ENCODE data around the gene POLR2L.
A peak's percentile ranks its signal among the peaks of the same experiment; 100 is the strongest.

POLR2L gene

DNA sequence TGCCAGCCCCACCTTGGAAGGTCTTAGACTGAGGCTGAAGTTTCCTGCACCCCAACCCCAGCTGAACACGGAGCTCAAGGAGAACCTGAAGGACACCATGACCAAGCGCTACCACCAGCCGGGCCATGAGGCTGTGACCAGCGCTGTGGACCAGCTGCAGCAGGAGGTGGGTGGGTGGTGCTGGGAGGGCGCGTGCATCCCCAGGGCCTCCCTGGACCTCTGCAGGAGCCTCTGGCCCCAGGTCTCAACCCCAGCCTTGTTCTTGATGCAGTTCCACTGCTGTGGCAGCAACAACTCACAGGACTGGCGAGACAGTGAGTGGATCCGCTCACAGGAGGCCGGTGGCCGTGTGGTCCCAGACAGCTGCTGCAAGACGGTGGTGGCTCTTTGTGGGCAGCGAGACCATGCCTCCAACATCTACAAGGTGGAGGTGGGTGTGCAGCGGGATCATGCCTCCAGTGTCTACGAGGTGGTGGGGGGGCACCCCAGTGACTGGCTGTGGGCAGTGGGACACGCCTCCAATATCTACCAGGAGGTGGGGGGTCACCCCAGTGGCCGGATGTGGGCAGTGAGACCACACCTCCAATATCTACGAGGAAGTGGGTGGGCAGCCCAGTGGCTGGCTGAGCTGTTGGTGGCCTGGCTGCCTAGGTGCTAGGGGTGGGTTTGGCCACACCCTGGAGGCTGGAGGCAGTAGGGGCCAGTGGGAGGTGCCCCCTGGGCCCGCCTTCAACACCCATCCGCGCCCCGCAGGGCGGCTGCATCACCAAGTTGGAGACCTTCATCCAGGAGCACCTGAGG lies 4.9 kb downstream of the POLR2L start:
- DNase-seq, result no peak

GRCh38 chr11:836700-837099 lies 5.6 kb downstream of the POLR2L start:
- no peak for DNase-seq

GRCh38 chr11:836274-836673 lies 6.1 kb downstream of the POLR2L start:
- no peak for DNase-seq

DNA sequence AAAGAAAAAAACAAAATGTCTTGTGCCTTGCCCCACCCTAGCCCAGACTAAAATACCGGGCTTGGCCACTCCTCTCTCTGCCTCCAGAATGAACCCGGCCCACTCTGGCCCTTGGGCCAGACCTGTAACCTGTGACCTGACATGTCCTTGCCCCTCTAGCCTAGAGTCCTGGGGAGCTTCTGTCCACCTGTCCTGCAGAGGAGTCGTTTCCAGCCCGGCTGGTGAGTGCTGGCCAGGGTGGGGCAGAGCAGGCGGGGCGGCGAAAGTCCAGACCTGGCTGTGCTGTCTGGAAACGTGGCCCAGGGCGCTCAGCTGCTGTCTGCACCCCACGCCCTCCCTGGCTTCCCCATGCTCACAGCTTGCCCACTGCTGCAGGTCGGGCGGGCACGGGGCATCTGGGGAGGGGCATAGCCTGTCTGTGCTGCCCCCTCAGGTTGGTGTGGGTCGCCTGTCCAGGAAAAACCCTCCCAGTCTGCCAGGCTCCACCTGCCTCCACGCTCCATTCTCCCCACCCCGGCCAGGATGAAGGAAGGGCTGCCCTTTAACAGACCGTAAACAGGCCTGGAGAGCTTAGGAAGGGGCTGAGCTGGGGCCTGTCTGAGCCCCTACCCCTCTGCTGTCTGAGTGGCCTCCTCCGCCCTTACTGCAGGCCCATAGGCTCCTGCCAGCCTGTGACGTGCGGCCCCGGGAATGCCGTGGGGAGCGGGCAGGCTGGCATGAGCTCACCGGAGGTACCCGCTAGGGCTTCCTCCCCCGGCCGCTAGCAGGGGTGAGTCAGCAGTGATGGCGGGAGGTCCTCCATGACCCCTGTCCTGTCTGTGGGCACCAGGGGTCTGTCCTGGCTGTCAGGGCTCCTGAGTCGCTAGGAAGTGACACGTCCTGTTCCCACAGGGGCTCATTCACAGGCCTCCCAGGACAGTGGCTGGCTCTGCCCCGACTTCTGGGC lies 7.7 kb downstream of the POLR2L start:
- DNase-seq, result no peak

- no peak for DNase-seq
Measured at GRCh38 chr11:833849-834311, 8.4 kb downstream of the POLR2L start.

DNA sequence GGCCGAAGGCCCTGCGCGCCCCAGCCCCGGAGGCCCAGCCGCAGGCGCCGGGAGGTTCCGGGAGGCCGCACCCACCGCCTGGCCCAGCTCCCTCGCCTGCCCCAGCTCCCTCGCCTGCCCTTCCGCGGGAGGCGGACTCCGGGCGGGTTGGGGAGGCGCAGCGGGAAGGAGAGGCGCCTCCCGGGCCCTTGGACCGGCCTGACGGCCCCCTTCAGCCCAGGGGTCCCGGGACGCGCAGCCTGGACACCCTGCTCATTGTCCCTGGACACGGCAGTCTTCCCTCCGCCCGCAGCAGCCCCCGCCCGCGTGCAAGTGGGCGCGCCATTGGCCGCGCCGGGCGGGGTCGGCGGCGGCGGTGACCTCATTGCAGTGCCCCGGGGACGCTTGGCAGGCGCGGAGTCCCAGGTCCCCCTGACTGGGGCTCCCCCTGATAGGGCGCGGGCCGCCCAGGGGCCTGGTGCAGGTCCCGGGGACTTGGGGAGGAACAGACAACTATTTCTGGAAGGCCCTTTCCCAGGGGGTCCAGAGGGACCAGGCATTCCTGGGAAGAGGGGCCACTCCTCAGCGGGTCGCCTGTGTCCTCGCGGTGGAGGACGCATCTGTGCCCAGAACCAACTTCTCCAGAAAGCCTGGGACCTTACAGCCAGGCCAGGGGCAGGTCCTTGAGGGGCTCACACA lies 9.1 kb downstream of the POLR2L start:
- no peak for DNase-seq

- DNase-seq, result peak; percentile 63
Measured at GRCh38 chr11:832529-833113, 9.7 kb downstream of the POLR2L start, which contains the start of gene CD151. CD151 (plus strand) TSS chr11:832952; CDS start chr11:836070, 3,118 bp downstream.

- DNase-seq, result no peak
Measured at GRCh38 chr11:831961-832528, 10.3 kb downstream of the POLR2L start.

DNA sequence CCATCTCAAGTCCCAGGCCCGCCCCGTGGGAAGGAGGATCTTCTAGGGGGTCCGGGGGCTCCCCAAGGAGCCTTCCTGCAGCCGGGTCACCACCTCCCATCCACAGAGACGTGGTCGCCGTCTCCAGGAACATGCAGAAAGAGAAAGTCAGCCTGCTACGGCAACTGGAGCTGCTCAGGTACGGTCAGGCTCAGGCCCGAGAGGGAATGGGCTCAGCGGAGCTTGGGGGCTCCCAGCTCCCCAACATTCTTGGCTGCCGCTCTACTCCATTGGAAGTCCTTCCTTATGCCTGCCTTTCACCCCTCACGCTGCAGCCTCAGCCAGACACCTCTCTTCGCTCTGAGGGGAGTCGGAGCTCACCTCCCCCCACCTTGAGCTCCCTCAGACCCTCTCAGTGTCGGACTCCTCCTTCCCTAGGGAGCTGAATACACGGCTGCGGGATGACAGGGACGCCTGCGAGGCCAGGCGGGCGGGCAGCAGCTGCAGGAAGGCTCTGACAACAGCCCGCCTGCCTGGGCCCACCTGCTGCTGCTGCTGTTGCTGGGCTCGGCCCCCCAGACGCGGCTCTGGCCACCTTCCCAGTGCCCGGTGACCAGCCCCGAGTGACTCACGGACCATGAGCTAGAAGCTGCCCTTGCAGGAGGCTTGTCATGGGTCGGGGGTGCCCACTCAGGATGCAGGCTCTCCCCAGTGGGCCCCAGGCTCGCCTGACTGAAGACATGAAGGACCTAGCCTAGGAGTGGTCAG lies 11.0 kb downstream of the POLR2L start:
- no peak for DNase-seq

GRCh38 chr11:830295-831117 lies 11.8 kb downstream of the POLR2L start:
- peak; percentile 61 for DNase-seq

GRCh38 chr11:829847-830294 lies 12.5 kb downstream of the POLR2L start:
- no peak for DNase-seq

GRCh38 chr11:829176-829846 lies 13.0 kb downstream of the POLR2L start:
- DNase-seq, result no peak

DNA sequence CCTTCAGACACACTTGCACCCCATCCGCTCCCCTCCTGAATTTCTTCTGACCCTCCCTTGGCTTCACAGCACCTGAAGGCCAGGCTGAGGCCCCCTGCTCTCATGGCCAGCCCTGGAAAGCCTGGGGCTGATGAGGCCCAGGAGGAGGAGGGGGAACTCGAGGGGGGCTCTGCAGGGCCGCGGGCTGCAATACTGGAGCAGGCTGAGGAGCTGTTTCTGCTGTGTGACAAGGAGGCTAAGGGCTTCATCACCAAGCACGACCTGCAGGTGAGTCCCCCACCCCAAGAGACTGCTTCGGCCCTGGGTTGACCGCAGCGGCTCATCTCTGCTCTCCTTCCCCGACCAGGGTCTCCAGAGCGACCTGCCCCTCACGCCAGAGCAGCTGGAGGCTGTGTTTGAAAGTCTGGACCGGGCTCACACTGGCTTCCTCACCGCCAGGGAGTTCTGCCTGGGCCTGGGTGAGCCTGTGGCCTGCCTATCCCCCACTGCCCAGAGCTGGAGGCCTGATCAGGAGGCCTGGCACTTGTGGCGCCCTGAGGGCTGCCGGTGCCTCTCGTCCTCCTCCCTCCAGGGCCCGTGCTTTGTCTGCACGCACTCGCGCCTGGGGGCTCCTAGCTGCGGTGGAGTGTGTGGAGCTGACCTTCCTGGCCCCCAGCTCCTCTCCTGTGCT lies 13.7 kb downstream of the POLR2L start:
- no peak for DNase-seq

GRCh38 chr11:827897-828192 lies 14.5 kb downstream of the POLR2L start, which contains the start of gene CRACR2B:
CRACR2B (plus strand) TSS chr11:827919; CDS start chr11:828608, 689 bp downstream.
- DNase-seq, result no peak

DNA sequence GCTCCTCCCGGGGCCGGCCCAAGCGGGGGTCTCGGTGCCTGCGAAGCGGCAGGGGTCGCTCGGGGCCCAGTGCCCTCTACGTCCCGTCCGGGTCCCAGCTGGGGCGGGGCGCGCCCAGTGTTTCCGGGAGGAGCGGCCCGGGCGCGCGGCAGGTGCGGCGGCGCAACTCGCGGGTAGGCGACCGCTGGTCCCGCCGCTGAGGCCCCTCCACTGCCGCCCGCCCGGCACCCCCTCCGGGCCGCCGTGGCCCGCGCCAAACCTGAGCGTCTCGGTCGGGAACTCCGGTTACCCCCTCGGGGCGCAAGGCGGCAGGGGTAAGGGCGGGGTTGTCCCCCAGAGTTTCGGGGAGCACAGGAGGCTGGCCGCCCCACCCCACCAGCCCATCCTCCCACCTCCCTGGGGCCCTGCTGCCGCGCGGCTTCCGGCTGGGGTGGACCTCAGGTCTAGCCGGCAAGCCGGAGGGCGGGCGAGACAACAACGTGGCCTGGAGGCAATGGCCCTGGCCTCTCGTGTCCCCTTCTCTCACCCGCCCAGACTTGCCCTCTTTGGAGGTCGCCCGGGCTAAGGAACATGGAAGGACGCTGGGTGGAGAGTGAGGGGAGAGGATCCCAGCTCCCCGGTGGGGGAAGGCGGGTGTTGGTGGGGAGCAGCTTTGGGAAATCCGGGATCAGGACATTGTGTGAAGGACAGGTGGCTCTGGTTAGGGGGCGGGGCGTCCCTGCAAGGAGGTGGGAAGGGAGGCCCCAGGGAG lies 15.0 kb downstream of the POLR2L start:
- no peak for DNase-seq

DNA sequence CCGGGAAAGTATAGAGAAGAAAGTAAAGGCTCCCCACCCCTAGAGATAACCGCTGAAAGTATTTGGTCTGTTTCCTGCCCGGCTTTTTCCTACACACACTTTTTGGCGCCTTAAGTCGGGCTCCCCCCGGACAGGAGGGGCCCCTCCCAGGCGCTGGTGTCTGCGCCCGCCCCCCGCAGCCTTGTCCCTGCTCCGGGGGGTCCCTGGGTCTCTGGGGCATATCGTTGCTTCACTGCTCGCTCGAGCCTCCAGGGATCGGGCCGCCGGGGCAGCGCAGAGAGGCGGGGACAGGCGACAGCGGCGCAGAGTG lies 15.5 kb downstream of the POLR2L start:
- DNase-seq, result no peak

DNA sequence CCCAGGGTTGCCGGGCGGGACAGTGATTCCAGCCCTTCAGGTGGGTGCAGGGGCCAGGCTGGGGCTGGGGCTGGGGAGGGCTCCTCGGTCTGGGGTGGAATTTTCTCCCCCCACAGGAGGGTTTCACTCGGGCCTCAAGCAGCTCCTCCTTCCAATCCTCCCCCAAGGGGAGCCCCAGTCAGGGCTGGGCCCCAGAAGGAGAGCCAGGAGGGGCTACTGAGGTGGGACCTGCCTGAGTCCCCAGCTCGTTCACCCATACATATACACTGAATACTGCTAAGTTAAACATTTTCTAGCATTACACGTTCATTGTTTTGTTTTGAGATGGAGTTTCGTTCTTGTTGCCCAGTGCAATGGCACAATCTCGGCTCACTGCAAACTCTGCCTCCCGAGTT lies 16.1 kb downstream of the POLR2L start:
- no peak for DNase-seq

DNA sequence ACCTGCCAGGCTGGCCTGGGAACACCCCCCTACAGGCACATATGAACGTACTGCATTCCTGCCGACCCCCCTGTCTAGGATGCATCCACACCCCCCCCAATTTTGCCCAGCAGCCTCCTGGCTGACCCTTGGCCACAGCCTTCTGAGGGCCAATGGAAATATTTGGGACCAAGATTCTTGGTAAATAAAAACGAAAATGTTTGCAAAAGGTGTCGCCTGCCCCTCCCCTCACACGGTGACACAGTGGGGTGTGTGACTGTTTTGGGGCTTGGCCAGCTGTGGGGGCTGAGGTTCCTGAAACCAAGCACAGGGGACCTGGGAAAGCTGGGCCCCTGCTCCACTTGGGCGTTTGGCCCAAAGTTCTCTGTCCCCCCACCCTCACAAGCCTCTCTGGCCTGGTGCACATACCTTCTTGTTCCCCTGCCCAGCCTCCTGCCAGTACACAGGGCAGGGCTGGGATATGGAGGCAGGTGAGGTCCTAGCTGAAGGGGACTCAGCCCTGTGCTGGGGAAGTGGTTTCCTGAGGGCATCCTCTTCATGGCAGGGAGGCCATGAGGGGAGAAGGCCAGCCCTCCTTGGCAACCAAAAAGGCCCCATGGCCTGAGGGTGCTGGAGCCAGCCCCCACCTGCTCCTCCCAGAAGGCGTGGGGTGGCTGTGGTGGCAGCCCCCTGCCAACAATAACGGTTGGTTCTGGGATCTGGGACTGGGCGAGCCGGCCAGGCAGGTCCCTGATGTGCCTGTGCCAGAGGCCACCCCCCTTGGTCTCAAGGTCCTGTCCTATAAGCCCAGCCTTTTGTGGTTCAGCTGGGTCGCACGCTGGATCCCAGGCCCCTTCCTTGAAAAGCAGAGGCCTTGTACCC lies 16.7 kb downstream of the POLR2L start:
- DNase-seq, result no peak

Measured in stimulated activated CD4-positive, alpha-beta T cell treated with anti-CD3 and anti-CD28 coated beads, Interleukin-4, amount 100 ng/mL, for 1 hour (primary cell).